ENCODE measurements around the gene NYAP1.
"Not testable (repeated sequence)": the region's sequence is repeated elsewhere in the genome, so short reads cannot be mapped to it uniquely, and the experiment has no call there.

The NYAP1 gene

GRCh38 chr7:100516135-100516812, 32.5 kb downstream of the NYAP1 start:
- FAIRE-seq, result no peak

DNA sequence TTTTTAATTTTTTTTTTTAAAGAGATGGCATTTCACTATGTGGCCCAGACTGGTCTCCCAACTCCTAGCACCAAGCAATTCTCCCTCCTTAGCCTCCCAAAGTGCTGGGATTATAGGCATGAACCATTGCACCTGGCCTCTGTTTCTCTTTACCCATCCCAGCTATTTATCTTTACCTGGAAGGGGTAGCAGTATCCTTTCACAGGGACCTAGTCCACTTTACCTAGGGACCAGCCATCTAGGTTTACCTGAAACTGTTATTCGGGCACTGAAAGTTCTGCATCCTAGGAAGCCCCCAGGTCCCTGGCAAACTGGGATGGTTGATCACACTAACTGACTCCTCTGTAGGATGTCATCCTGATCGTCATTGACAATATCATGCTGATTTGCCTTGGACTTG, 33.6 kb downstream of the NYAP1 start:
- FAIRE-seq, result no peak

- FAIRE-seq, result no peak
Observed at GRCh38 chr7:100519580-100519979, 35.9 kb downstream of the NYAP1 start.

DNA sequence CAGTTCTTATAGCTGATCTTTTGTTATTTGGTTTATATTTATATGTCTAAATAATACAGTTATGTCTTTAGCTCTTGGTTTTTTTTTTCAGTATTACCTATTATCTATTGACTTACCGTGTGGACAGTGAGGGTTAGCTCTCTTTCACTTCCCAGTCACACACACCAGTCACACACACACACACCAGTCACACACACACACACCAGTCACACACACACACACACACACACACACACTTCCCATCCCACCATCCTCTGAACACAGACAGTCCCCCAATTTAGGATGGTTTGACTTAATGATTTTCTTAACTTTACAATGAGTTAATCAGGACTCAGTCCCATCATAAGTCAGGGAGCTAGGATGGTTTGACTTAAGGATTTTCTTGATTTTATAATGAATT, 36.4 kb downstream of the NYAP1 start:
- FAIRE-seq, result no peak

GRCh38 chr7:100521076-100521475, 37.3 kb downstream of the NYAP1 start:
- no peak for FAIRE-seq

DNA sequence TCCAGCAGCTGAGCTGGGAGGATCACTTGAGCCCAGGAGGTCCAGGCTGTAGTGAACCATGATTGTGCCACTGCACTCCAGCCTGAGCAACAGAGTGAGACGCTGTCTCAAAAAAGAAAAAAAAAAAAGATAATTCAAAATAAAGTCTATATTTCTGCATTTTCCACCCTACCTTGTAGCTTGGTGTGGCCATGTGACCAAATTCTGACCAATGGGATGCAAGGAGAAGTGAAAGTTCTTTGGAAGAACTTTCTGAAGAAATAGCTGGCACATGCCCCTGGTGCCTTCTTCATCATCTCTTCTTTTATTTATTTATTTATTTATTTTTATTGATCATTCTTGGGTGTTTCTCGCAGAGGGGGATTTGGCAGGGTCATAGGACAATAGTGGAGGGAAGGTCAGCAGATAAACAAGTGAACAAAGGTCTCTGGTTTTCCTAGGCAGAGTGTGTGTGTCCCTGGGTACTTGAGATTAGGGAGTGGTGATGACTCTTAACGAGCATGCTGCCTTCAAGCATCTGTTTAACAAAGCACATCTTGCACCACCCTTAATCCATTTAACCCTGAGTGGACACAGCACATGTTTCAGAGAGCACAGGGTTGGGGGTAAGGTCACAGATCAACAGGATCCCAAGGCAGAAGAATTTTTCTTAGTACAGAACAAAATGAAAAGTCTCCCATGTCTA, 38.3 kb downstream of the NYAP1 start:
- FAIRE-seq, result not testable (repeated sequence)

GRCh38 chr7:100523192-100523591, 39.5 kb downstream of the NYAP1 start:
- FAIRE-seq, result not testable (repeated sequence)

GRCh38 chr7:100528108-100528866, 44.6 kb downstream of the NYAP1 start:
- FAIRE-seq, result not testable (repeated sequence)

DNA sequence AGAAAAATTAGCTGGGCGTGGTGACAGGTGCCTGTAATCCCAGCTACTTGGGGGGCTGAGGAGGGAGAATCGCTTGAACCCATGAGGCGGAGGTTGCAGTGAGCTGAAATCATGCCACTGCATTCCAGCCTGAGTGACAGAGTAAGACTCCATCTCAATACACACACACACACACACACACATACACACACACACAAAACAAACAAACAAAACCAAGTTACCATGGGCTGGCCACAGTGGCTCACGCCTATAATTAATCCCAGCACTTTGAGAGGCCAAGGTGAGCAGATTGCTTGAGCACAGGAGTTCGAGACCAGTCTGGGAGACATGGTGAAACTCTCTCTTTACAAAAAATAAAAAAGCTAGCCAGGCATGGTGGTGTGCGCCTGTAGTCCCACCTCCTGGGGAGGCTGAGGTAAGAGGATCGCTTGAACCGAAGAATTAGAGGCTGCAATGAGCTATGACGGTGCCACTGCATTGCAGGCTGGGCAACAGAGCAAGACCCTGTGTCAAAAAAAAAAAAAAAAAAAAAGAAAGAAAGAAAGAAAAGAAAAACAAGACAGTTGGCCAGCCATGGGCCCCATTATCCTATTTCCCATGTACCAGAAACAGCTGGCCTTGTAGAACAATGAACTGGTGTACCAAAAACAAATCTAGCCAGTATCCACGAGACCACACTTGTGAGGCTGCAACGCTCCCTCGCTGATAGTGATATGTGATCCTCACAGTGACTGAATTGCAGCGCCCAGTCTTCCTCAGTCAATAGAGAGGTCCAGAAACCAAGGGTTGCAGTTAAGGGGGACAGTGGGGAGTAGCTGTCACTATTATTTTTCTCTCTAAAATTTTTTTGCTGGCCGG, 48.7 kb downstream of the NYAP1 start:
- FAIRE-seq, result no peak

DNA sequence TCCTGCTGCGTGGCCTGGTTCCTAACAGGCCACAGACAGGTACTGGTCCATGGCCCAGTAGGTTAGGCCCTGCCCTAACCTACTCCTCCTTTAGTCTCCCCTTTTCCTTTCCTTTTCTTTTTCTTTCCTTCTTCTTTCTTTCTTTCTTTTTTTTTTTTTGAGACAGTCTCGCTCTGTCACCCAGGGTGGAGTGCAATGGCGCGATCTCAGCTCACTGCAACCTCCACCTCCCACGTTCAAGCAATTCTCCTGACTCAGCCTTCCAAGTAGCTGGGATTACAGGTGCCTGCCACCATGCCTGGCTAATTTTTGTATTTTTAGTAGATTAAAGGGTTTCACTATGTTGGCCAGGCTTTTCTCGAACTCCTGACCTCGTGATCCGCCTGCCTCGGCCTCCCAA, 52.3 kb downstream of the NYAP1 start:
- FAIRE-seq, result not testable (repeated sequence)

- FAIRE-seq, result not testable (repeated sequence)
Observed at GRCh38 chr7:100536695-100537094, 53.0 kb downstream of the NYAP1 start.

DNA sequence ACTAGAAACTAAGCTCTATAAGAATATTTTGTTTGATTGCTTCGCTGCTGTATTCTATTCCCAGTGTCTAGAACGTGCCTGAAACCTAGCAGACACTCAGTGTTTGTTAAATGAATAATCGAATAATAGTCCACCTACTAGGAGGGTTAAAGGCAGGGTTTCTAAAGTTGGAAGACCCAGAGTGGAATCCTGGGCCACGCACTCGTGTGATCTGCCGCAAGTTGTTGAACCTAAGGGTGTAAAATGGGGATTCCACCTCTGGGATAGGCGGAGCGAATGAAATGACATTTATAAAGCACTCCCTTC, 54.6 kb downstream of the NYAP1 start:
- no peak for FAIRE-seq

DNA sequence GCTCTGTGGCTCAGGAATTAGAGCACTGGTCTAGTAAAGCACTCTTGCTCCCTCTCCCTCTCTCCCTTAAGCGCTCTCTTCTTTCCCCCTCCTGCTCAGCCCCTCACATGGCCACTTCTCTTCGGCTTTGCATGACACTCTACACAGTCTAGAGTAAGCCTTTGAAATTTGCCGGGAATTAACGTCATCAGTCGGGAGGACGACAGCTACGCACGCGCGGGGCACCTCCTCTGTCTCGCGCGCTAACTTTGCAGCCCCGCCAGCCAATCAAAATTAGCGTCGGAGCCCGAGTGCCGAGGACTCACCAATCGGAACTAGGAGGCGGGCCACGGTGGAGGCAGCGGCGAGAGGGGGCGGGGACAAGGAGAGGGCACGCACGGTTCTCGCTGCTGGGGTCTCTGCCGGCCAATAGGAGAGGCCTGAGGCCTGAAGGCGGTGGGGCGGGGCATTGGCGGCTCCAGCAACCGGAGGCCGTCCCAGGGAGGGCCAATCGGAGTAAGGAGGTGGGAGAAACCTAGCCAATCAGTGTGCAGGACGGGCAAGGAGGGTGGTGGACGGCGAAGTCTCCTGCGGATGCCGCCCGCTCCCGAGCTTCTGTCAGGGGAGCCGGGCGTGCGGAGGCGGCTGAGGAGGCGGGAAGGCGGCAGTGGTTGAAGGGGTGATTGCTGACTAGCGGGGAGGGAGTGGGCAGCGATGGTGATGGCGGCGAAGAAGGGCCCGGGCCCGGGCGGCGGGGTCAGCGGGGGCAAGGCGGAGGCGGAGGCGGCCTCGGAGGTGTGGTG, 55.1 kb downstream of the NYAP1 start, which contains the start of gene AGFG2:
Gene AGFG2 (plus strand): TSS at position 550 of the 782 bp plus-strand sequence. CDS start 144 bp downstream, at position 694.
- FAIRE-seq, result peak; percentile 87

GRCh38 chr7:100539436-100540006, 55.8 kb downstream of the NYAP1 start:
- no peak for FAIRE-seq

GRCh38 chr7:100540073-100540723, 56.5 kb downstream of the NYAP1 start:
- FAIRE-seq, result no peak

GRCh38 chr7:100541309-100541708, 57.6 kb downstream of the NYAP1 start:
- FAIRE-seq, result not testable (repeated sequence)

- no peak for FAIRE-seq
Observed at GRCh38 chr7:100543586-100543985, 59.9 kb downstream of the NYAP1 start.

- FAIRE-seq, result no peak
Observed at GRCh38 chr7:100544386-100544785, 60.7 kb downstream of the NYAP1 start.
